ENCODE data around the gene AKAP8L.

DNA sequence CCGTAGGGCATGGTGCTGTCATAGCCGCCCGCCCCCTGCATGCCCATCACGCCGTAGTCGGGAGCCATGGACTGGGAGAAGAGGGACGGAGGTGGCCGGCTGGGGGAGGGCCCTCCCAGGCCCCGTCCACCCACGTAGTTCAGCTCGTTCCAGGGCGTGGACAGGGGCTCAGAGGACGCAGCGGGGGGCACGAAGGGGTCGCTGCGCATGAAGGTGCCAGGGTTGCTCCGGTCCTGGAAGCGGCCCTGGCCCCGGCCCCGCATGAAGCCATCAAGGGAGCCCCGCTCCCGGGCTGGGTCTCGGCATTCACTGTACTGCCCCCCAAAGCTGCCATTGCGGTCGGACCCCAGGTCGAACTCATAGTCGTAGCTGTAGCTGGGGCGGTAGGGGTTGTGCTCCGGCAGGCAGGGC lies 45.9 kb downstream of the AKAP8L start:
- TF ChIP-seq POLR2AphosphoS5 (IDR thresholded peaks at IDR 0.05; ENCODE audit: borderline replicate concordance, low read depth, low read length): no peak
- no peak for TF ChIP-seq EZH2 (IDR thresholded peaks at IDR 0.05)
